ENCODE results near the gene PLCD4.

The PLCD4 gene

DNA sequence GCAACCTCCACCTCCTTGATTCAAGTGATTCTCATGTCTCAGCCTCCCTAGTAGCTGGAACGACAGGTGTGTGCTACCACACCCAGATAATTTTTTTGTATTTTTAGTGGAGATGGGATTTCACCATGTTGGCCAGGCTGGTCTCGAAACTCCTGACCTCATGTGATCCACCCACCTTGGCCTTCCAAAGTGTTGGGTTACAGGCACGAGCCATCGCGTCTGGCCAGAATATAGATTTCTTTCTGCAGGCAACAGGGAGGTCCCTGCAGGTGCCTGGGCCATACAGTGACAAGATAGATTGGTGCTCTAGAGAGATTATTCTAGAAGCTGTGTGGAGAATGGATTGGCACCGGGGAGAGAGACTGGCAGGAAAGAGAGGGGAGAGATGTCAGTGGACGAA lies 13.3 kb downstream of the PLCD4 start:
- no peak for DNase-seq (ENCODE audit: low spot score)

DNA sequence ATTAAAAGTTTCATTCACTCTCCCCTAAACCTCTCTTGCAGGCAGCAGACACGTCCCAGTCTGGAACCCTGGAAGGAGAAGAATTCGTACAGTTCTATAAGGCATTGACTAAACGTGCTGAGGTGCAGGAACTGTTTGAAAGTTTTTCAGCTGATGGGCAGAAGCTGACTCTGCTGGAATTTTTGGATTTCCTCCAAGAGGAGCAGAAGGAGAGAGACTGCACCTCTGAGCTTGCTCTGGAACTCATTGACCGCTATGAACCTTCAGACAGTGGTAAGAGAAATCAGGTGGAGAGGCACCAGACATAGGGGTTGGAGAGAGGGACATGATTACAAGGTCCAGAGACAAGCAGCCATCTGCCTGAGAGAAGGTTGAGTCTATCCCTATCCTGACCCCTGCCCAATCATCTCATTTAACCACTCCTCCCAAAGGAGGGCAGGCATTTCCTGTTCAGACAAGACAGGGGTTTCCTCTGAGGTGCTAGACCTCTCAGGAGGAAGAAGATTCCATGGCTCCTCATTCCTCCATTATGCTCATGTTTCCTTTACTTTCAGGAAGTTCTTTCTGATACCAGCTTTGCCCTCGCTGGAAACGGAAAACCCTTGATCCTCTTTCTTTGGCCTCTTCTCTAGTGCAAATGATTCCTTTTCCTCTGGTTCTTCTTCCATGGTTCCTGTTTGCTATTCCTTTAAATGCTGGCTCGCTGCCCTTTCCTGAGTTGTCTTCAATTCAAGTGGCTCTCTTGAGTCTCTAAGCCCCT lies 15.1 kb downstream of the PLCD4 start:
- no peak for DNase-seq (ENCODE audit: low spot score)

DNA sequence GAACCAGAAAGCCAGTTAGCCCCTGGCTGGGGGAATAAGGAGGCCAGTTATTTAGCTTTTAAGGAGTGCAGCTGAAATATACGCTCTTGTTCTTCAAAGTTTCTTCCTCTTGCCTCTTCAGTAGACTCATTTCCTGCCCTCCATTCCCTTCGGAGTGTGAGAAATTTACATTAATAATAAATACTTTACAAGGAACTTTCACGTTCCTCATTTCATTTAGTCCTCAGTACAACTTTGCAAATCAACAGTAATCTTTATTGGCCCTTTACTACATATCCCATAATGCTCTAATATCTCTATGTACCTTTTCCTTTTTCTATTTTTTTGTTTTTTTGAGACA lies 15.6 kb downstream of the PLCD4 start:
- DNase-seq (ENCODE audit: low spot score), result no peak

DNA sequence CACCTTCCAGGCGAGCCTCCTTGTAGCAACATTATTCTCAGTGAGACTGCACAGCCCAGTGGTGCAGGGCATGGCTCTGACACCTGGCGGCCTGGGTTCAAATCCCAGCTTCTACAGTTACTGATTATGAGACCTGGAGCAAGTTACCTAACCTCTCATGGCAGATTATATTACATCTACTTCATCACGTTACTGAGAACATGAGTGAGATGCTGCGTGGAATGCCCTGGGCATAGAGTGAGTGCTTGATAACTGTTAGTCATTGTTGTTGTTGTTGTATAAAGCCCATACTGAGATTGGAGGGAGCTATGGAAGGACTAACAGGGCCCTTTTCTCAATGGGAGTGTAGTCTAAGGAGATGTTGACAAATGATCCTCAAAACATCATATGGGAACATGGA lies 18.7 kb downstream of the PLCD4 start:
- no peak for DNase-seq (ENCODE audit: low spot score)

DNA sequence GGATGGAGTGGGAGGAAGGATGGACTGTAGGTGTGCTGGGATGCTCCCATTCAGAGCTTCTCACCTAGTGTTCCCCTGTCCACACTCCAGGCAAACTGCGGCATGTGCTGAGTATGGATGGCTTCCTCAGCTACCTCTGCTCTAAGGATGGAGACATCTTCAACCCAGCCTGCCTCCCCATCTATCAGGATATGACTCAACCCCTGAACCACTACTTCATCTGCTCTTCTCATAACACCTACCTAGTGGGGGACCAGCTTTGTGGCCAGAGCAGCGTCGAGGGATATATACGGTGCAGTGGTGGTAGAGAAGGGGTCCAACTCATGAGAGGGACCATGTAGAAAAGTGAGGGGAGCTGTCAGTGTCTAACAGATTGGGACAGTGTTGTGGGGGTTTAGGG lies 20.2 kb downstream of the PLCD4 start:
- no peak for DNase-seq (ENCODE audit: low spot score)

DNA sequence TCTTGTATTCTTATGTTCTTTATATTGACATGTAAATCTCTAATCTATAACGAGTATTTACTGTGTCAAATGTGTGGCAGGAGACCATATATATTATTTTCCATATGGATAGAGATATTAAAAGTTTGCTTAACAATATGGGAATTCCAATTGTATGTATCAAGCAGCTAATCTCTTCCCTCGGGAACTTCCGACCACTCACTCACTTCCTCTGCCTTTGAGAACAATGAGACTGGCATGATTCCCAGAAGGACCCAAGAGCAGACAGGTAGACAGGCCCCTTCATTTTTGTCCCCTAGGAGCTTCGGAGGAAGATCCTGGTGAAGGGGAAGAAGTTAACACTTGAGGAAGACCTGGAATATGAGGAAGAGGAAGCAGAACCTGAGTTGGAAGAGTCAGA lies 24.1 kb downstream of the PLCD4 start:
- no peak for DNase-seq (ENCODE audit: low spot score)

DNA sequence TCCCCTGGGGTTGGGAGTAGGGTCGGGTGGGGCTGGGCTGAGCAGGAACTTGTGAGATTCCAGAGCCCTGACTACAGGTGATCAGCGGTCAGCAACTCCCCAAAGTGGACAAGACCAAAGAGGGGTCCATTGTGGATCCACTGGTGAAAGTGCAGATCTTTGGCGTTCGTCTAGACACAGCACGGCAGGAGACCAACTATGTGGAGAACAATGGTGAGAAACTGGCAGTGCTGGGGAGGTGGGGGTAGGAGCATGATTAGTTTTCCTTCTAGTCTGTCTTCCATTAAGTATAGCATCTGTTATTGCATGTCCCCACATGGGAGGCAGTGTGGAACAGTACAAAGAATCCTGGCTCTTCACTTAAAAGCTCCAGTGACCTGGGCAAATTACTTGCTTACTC lies 28.0 kb downstream of the PLCD4 start:
- no peak for DNase-seq (ENCODE audit: low spot score)

DNA sequence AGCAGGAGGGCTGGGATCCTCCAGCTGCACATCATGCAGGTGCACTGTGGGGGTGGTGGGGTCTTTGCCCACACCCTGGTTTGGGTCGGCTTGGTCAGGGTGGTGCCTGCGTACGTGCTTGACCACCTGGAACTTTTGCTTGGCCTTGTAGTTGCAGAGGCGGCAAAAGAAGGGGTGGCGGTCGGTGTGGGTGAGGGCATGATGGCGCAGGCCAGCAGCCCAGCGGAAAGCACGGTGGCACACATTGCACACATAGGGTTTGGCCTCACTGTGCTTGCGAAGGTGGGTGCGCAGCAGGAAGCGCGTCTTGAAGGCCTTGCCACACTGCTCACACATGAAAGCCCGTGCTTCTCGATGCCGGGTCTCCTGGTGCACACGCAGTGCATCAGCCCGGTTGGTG lies 30.7 kb downstream of the PLCD4 start:
- no peak for DNase-seq (ENCODE audit: low spot score)

DNA sequence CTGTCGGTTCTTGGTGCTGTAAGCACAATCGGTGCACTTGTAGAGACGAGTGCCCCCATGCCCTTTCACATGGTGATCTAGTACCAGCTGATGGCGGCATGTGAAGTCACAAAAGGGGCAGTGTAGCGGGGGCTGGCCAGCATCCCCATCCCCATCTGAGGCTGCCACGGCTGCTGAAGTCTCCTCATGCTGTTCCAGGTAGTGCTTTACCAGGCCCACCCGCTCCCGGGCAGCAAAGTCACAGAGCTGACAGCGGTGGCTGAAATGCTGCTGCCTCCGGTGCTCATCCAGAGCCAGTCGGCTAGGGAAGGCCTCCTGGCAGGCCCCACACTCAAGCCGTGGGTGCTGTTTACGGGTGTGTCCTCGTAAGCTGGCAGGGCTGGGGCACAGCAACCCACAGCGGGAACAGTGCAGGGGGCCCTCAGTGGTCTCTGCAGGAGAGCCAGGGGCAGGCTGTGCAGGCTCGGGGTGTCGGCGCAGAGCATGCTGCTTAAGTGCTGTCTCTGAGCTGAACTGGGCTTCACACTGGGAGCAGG lies 34.5 kb downstream of the PLCD4 start:
- DNase-seq (ENCODE audit: low spot score), result no peak

DNA sequence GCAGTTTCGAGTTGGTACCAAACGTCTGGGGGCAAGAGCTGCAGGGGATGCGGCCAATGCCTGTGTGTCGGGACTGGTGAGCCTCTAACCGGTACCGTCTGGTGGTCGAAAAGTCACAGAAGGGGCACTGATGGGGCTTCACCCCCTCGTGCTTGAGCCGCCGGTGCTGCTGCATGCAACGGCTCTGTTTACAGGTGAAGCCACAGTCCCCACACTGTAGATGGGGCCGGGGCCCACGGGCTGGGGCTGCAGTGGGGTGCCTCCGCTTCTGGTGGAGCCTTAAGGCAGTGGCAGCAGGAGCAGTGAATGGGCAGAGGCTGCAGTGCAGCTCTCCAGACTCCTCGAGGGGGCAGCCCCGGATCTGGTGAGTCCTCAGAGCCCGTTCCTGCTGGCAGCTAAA lies 35.1 kb downstream of the PLCD4 start:
- DNase-seq (ENCODE audit: low spot score), result no peak

DNA sequence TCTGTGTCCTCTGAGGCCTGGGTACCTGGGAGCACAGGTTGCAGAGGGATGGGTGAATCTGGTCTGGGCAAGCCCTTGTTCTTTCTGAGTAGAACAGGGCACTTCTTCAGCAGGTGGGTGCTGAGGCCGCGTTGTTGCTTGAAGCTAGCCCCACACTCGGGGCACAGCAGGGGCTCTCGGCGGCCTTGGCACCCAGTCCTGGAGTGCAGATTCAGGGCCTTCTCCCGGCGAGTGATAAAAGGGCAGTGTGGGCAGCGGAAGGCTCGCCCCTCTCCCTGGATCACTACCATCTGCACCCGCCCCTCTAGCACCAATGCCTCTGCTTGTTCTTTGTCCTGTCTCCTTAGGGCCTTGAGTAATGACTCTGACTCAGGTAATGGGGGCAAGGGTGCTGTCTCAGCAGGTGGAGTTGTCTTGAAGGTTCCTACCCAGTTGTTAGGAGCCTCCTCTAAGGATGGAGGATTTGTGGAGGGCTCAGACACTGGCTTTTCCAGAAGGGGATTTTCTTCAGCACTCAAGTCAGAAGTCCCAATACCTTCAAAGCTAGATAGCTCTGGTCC lies 36.1 kb downstream of the PLCD4 start:
- DNase-seq (ENCODE audit: low spot score), result no peak

DNA sequence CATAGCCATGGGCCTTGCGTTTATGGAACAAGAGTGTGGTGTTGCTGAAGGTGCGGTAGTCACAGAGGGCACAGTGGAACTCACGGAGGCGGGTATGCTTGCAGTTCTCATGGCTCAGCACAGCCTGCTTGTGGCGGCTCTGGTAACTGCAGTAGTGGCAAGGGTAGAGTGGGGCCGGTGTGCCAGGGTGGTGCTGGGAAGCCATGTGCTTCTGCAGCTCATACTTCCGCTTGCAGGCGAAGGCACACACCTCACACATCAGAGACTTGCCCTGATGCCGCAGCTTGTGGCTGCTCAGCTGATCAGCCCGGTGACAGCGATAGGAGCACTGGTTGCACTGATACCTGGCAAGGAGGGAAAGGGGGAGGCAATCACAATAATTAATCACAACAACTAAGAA lies 37.0 kb downstream of the PLCD4 start:
- no peak for DNase-seq (ENCODE audit: low spot score)

DNA sequence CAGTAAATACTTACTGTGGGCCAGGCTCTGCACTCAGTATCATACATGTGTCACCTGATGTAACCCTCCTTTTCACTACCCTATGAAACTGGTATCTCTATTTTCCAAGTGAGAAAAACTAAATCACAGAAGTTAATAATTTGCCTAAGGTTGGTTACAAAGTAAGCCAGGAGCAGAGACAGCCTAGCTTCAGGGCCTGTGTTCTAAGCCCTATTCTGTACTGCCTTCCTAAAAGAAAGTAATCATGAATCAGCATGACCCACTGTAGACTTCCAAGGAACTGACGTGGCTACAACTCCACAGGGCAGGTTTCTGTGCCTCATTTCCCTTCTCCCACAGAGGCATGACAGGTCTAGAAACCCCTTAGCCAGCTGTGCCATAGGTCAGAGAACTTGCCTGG lies 37.4 kb downstream of the PLCD4 start:
- no peak for DNase-seq (ENCODE audit: low spot score)

DNA sequence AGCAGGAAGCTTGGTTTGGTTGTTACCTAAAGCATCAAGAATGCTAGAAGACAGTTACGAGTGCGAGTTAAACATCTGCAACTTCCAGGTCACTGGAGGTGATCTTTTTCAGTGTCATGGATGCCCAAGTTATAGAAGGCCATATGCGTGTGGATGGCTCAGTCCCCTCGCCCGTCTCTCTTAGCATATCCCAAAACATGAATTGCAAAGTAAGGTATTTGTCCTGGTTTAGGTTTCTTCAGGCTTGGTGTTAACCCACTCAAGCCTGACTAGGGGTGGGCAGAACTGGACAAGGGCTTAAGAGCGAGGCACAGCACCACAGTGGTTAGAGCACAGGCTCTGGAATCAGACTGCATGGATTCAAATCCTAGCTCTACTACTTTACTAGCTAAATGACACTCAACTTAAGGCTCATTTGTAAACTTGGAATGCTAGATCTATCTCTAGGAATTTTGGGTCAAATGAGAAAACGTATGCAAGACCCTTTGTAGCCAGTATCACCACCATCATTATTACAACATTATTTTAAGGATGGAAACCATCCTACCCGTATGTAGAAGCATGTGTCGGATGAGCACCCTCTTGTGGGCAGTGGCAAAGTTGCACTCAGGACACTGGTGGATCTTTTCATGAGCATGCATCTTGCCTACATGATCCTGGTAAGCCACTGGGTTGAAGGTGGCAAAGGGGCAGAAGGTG lies 40.5 kb downstream of the PLCD4 start:
- peak; percentile 76 for DNase-seq (ENCODE audit: low spot score)

DNA sequence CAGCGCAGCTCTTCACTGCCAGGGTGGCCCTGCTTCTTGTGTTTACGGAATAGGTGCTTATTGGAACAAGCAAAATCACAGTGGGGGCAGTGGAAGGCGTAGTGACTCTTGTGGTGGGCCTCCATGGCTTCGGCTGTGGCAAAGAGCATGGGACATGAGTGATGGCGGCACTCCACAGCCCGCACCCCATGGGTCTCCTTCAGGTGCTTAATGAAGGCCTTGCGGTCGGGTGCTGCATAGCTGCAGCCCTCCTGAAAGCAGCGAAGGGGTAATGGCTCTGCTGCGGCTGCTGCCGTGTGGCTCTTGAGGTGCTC lies 41.0 kb downstream of the PLCD4 start:
- DNase-seq (ENCODE audit: low spot score), result no peak

DNA sequence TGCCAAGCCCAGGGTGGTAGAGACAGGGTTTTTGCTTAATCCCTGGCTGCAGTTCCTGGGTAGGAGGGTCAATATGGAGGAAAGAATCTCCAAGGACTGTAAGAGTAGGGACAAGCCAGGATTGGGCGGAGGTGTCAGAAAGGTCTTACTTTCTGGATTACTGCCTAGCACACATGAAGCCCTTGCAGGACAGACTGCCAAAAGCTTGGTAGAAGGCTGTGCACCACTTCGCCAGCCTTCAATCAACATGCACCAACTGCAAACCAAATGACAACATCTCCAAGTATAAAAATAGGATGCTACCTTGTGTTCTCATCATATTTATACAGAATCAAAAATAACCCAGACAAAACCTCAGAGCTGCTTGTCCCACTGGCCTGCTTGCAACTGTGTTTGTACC lies 48.1 kb downstream of the PLCD4 start:
- DNase-seq (ENCODE audit: low spot score), result no peak

DNA sequence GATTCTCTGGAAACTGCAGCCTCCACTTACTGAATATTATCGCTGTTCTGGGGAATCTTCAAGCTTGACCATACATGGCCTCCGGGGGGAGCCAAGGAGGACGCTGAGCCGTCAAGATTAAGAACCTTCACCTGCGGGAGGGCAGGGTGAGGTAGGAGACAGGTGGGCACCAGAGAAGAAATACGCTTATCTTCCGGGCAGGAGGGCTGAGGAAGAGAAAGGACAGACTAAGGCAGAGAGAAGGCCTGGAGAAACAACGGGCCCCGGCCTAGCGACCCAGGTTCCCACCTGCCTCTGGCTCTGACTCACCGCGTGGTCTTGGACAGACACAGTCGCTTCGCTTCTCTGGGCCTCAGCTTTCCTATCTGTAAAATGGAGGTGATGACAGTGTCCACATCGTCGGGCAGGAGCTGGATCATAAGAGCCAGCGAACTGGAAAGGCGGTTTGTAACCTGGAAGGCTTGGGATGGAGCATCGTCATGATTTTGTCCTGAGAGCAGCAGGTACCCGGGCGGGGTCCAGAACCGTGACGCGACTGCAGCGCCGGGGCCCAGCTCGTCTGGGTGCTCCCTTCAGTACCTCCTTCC lies 51.1 kb downstream of the PLCD4 start:
- peak; percentile 78 for DNase-seq (ENCODE audit: low spot score)

DNA sequence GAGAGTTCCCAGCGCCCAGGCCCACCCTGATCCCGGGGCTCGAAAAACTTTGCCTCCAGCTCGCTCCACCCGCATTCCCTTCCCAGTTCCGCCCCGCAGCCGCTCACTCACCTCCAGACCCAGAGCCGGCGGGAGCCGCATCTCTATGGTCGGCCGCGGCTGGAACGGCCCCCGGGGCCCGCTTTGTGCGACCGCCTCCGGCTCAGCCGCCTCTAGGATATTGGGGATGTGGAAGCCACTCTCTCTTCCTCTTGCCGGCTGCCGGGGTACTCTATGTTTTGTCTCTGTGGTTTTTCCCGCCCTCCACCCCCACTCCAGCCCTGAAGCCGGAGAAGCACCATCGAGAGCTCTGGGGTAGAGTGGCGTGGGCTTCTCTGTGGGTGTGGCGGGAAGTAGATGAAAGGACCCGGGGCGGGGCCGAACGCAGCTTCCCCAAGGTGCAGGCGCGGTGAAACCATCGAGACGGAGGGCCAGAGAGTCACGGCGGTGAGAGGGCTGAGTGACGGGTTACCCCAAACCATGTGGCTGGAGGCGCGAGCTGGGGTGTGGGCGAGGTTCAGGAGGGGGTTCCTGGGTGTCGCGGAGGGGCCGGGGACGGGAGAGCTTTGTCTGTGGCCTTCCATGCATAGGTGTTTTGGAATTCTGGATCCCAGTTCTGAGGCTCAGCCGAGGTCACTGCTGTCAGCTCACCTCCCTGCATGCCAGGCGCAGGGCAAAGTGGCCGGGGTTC lies 51.7 kb downstream of the PLCD4 start, which contains the start of the genes BCS1L and ZNF142:
TSS of gene BCS1L (plus strand) at position 426 of the 730 bp plus-strand sequence. CDS start 1,305 bp downstream, outside the sequence.
TSS of gene ZNF142 (minus strand) at position 366 of the 730 bp plus-strand sequence. CDS start 3,194 bp downstream, outside the sequence.
- peak; percentile 92 for DNase-seq (ENCODE audit: low spot score)

DNA sequence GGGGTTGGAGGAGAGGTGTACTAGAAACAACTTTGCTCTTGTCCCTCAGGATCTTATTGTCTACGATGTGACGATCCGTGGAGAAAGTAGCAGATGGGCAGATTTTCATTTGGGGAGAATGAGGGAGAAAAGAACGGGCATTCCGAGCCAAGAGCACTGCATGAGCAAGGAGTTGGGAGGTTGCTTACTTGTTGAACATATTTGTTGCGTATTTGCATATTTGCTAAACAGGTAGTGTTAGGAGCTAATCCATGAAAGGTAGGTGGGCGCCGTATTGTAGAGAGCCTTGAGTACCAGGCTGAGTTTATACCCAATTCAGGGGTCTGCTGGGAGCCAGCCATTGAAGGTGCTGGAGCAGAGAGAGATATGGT lies 52.3 kb downstream of the PLCD4 start:
- no peak for DNase-seq (ENCODE audit: low spot score)

DNA sequence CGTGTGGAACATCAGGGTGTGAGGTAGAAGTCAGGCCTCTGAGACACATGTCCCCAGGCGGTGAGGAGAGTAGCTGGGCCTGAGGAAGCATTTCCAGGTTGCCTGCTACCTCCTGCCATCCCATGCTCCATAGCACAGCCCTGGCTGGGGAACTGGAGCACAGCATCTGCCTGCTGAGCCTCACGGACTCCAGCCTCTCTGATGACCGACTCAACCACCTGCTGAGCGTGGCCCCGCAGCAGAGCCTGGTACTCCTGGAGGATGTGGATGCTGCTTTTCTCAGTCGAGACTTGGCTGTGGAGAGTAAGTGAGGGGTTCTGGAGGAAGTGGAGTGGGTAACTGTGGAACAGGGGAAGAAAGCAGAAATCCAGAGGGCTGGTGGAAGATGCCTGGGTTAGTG lies 54.7 kb downstream of the PLCD4 start:
- no peak for DNase-seq (ENCODE audit: low spot score)

DNA sequence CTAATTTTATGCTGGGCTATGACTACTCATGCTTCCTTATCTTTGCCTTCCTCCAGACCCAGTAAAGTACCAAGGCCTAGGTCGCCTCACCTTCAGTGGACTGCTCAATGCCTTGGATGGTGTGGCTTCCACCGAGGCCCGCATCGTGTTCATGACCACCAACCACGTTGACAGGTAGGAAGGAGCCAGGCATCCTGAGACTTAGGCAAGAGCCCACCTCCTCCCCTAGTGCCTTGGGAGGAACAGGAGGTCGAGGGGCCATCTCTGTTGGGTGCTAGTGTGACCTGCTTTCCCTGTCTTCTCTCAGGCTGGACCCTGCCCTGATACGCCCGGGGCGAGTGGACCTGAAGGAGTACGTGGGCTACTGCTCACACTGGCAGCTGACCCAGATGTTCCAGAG lies 55.1 kb downstream of the PLCD4 start:
- no peak for DNase-seq (ENCODE audit: low spot score)

DNA sequence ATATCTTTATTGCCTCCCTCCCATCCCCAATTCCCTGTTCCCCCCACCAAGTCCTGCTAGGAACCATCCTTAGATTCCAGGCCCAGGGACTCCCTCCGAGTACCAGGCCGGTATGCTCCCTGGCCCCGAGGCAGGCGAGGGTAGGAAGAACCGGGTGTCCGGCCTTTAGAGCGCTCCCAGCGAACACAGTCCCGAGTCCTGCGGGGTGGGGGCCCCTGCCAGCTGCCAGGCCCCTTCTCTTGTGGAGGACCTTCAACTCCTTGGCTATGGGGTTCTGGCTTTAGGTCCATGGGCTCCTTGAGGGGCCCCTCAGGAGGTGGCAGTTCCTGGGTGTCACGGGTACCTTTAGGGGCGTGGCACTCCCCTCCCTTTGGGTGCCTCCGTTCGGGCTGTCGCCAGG lies 56.2 kb downstream of the PLCD4 start:
- DNase-seq (ENCODE audit: low spot score), result no peak
